HL-60 (cell line): ENCODE data around the gene NFIX.

ENCODE experiments used
- DNase-seq, 2 experiments: peaks; one replicate each; pipeline ENCODE4 v3.0.0-alpha.2; 2010 to 2020; ENCODE audit warnings: low read depth in 1 of 2, low spot score in 1 of 2
- H3K27ac ChIP-seq: fragments of 250-450 bp; sonication (Bioruptor Pico); replicated peaks from 2 replicates; pipeline ENCODE4 v1.5.1; 2020; ENCODE audit warnings: mild to moderate bottlenecking, moderate library complexity
- H3K27me3 ChIP-seq: fragments of 250-450 bp; sonication (Bioruptor Pico); 2 replicates; pipeline ENCODE4 v1.5.1; 2021; ENCODE audit warnings: mild to moderate bottlenecking, moderate library complexity; ENCODE audit not compliant: insufficient read depth, poor library complexity, severe bottlenecking
- H3K4me3 ChIP-seq: replicated peaks from 2 replicates; pipeline ENCODE4 v1.5.1; 2011; ENCODE audit warnings: mild to moderate bottlenecking, control low read depth, low read length; ENCODE audit not compliant: insufficient read depth
- GABPA ChIP-seq: IDR thresholded peaks from 2 replicates; pipeline ENCODE4 v1.6.1; 2012; ENCODE audit warnings: low read depth
- POLR2AphosphoS5 ChIP-seq: IDR thresholded peaks from 2 replicates; pipeline ENCODE4 v1.6.1; 2012; ENCODE audit warnings: low read depth
- REST ChIP-seq: IDR thresholded peaks from 2 replicates; pipeline ENCODE4 v1.6.1; 2012; ENCODE audit warnings: low read depth; ENCODE audit not compliant: insufficient replicate concordance
- SPI1 ChIP-seq: IDR thresholded peaks from 2 replicates; pipeline ENCODE4 v1.6.1; 2012; ENCODE audit warnings: low read depth, mild to moderate bottlenecking, borderline replicate concordance
- TF ChIP-seq, protein P1 (sequence below): IDR thresholded peaks from one replicate; pipeline ENCODE4 v1.5.1; 2011; ENCODE audit warnings: low read length, control low read depth, inconsistent platforms; ENCODE audit not compliant: insufficient read depth

The NFIX gene

GRCh38 chr19:13001502-13002165, 6.4 kb downstream of the NFIX start:
- TF ChIP-seq SPI1 (no peak), REST (no peak), GABPA (no peak), POLR2AphosphoS5 (no peak)
- TF ChIP-seq, protein P1, sequence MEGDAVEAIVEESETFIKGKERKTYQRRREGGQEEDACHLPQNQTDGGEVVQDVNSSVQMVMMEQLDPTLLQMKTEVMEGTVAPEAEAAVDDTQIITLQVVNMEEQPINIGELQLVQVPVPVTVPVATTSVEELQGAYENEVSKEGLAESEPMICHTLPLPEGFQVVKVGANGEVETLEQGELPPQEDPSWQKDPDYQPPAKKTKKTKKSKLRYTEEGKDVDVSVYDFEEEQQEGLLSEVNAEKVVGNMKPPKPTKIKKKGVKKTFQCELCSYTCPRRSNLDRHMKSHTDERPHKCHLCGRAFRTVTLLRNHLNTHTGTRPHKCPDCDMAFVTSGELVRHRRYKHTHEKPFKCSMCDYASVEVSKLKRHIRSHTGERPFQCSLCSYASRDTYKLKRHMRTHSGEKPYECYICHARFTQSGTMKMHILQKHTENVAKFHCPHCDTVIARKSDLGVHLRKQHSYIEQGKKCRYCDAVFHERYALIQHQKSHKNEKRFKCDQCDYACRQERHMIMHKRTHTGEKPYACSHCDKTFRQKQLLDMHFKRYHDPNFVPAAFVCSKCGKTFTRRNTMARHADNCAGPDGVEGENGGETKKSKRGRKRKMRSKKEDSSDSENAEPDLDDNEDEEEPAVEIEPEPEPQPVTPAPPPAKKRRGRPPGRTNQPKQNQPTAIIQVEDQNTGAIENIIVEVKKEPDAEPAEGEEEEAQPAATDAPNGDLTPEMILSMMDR: no peak
- Histone ChIP-seq H3K27me3 (no peaks in the 10 kb centered on the region), H3K27ac (no peak overlapping the region), H3K4me3 (no peak overlapping the region)
- DNase-seq: no peak

DNA sequence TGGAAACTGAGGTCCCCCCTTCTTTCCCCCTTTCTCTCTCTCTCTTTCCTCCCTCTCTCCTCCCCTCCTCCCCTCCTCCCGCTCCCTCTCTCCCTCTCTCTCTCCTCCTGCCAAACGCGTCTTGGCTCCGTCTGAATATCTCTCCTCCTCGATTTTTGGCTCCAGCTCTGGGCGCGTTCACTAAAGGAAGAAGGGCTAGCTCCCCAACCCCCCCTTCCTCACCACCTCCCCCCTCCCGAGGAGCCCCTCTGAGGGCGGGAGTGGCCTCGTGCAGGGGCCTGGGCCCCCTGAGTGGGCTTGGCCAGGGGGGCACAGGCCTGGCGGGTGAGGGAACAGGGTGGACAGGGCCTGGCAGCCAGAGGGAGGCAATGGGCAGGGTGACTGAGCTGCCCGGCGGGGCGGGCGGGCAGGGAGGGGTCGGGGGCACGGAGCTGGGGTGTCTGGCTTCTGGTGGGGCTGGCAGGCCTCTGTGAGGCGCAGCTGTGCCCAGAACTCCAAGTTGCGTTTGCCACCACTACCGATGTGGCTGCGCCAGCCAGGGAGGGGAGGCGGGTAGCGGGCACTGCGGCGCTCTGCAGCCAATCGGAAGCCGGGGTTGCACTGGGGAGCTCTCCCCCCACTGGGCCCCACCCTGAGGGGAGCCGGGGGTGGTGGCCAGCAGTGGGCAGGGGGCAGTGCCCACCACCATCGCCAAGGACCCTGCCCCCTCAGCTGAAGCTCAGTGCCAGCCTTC, 7.1 kb downstream of the NFIX start:
- TF ChIP-seq SPI1 (no peak), POLR2AphosphoS5 (no peak), REST (no peak), GABPA (no peak)
- TF ChIP-seq, protein P1: no peak
- Histone ChIP-seq H3K27ac (no peak overlapping the region), H3K4me3 (no peak overlapping the region), H3K27me3 (no peaks in the 10 kb centered on the region)
- DNase-seq: no peak

GRCh38 chr19:13003081-13003480, 7.8 kb downstream of the NFIX start:
- H3K27ac ChIP-seq: no peak overlapping the region
- TF ChIP-seq POLR2AphosphoS5 (no peak), GABPA (no peak), REST (no peak)
- TF ChIP-seq, protein P1: no peak
- no peak for DNase-seq
- no peaks in the 10 kb centered on the region for H3K27me3 ChIP-seq
- H3K4me3 ChIP-seq: no peak overlapping the region
